ENCODE results near the gene PCDH9.

Gene PCDH9

GRCh38 chr13:66378894-66379293 lies 851.2 kb downstream of the PCDH9 start:
- Histone ChIP-seq H3K36me3 (ENCODE audit: insufficient read depth, low read length) (no peaks in the 10 kb centered on the region), H3K9me3 (ENCODE audit: insufficient read depth, low read depth, low read length) (no peaks in the 10 kb centered on the region), H2AFZ (ENCODE audit: low read length) (no peak overlapping the region), H3K79me2 (ENCODE audit: insufficient read depth, low read length) (no peaks in the 10 kb centered on the region), H3K9me2 (replicated peaks; ENCODE audit: low read depth, low read length) (no peaks in the 10 kb centered on the region), H3K4me1 (ENCODE audit: insufficient read depth, low read length, poor library complexity, severe bottlenecking) (no peaks in the 10 kb centered on the region), H3K27me3 (ENCODE audit: insufficient read depth, low read length, poor library complexity, severe bottlenecking) (no peaks in the 10 kb centered on the region), H3F3A (ENCODE audit: low read depth) (no peaks in the 10 kb centered on the region), H4K20me1 (ENCODE audit: insufficient read depth, low read length, poor library complexity, severe bottlenecking) (no peaks in the 10 kb centered on the region), H3K9ac (ENCODE audit: low read depth, low read length, poor library complexity, severe bottlenecking) (no peak overlapping the region), H3K4me3 (ENCODE audit: low read length, poor library complexity, severe bottlenecking) (no peak overlapping the region), H3K4me2 (ENCODE audit: low read depth, low read length, poor library complexity, severe bottlenecking) (no peak overlapping the region)
- TF ChIP-seq EZH2phosphoT487 (IDR thresholded peaks at IDR 0.05; ENCODE audit: borderline replicate concordance) = no peak
- TF ChIP-seq, protein P1, sequence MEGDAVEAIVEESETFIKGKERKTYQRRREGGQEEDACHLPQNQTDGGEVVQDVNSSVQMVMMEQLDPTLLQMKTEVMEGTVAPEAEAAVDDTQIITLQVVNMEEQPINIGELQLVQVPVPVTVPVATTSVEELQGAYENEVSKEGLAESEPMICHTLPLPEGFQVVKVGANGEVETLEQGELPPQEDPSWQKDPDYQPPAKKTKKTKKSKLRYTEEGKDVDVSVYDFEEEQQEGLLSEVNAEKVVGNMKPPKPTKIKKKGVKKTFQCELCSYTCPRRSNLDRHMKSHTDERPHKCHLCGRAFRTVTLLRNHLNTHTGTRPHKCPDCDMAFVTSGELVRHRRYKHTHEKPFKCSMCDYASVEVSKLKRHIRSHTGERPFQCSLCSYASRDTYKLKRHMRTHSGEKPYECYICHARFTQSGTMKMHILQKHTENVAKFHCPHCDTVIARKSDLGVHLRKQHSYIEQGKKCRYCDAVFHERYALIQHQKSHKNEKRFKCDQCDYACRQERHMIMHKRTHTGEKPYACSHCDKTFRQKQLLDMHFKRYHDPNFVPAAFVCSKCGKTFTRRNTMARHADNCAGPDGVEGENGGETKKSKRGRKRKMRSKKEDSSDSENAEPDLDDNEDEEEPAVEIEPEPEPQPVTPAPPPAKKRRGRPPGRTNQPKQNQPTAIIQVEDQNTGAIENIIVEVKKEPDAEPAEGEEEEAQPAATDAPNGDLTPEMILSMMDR (conservative IDR thresholded peaks at IDR 0.05; ENCODE audit: low read length) = no peak

GRCh38 chr13:66377569-66377968 lies 852.6 kb downstream of the PCDH9 start:
- H3F3A ChIP-seq (ENCODE audit: low read depth) = no peaks in the 10 kb centered on the region
- no peaks in the 10 kb centered on the region for H3K36me3 ChIP-seq (ENCODE audit: insufficient read depth, low read length)

GRCh38 chr13:66375756-66376155 lies 854.4 kb downstream of the PCDH9 start:
- Histone ChIP-seq H3F3A (ENCODE audit: low read depth) (no peaks in the 10 kb centered on the region), H2AFZ (ENCODE audit: low read length) (no peak overlapping the region), H3K4me2 (ENCODE audit: low read depth, low read length, poor library complexity, severe bottlenecking) (no peak overlapping the region), H3K4me3 (ENCODE audit: low read length, poor library complexity, severe bottlenecking) (no peak overlapping the region), H3K4me1 (ENCODE audit: insufficient read depth, low read length, poor library complexity, severe bottlenecking) (no peaks in the 10 kb centered on the region), H4K20me1 (ENCODE audit: insufficient read depth, low read length, poor library complexity, severe bottlenecking) (no peaks in the 10 kb centered on the region), H3K9me2 (replicated peaks; ENCODE audit: low read depth, low read length) (no peaks in the 10 kb centered on the region), H3K9ac (ENCODE audit: low read depth, low read length, poor library complexity, severe bottlenecking) (no peak overlapping the region), H3K9me3 (ENCODE audit: insufficient read depth, low read depth, low read length) (no peaks in the 10 kb centered on the region), H3K27me3 (ENCODE audit: insufficient read depth, low read length, poor library complexity, severe bottlenecking) (no peaks in the 10 kb centered on the region), H3K79me2 (ENCODE audit: insufficient read depth, low read length) (no peaks in the 10 kb centered on the region), H3K36me3 (ENCODE audit: insufficient read depth, low read length) (no peaks in the 10 kb centered on the region)
- TF ChIP-seq, protein P1 (conservative IDR thresholded peaks at IDR 0.05; ENCODE audit: low read length) = no peak
- TF ChIP-seq EZH2phosphoT487 (IDR thresholded peaks at IDR 0.05; ENCODE audit: borderline replicate concordance) = no peak

More at GRCh38 chr13:66377569-66377968, 852.6 kb downstream of the PCDH9 start:
- TF ChIP-seq, protein P1 (conservative IDR thresholded peaks at IDR 0.05; ENCODE audit: low read length) = no peak
- TF ChIP-seq EZH2phosphoT487 (IDR thresholded peaks at IDR 0.05; ENCODE audit: borderline replicate concordance) = no peak
- no peaks in the 10 kb centered on the region for H3K9me2 ChIP-seq (replicated peaks; ENCODE audit: low read depth, low read length)
- no peak overlapping the region for H3K4me2 ChIP-seq (ENCODE audit: low read depth, low read length, poor library complexity, severe bottlenecking)
- no peaks in the 10 kb centered on the region for H4K20me1 ChIP-seq (ENCODE audit: insufficient read depth, low read length, poor library complexity, severe bottlenecking)
- H2AFZ ChIP-seq (ENCODE audit: low read length) = no peak overlapping the region
- no peak overlapping the region for H3K9ac ChIP-seq (ENCODE audit: low read depth, low read length, poor library complexity, severe bottlenecking)
- H3K79me2 ChIP-seq (ENCODE audit: insufficient read depth, low read length) = no peaks in the 10 kb centered on the region
- no peaks in the 10 kb centered on the region for H3K9me3 ChIP-seq (ENCODE audit: insufficient read depth, low read depth, low read length)
- H3K27me3 ChIP-seq (ENCODE audit: insufficient read depth, low read length, poor library complexity, severe bottlenecking) = no peaks in the 10 kb centered on the region
- H3K4me3 ChIP-seq (ENCODE audit: low read length, poor library complexity, severe bottlenecking) = no peak overlapping the region
- H3K4me1 ChIP-seq (ENCODE audit: insufficient read depth, low read length, poor library complexity, severe bottlenecking) = no peaks in the 10 kb centered on the region

Measured in Loucy (cell line).